Activated CD4-positive, alpha-beta T cell treated with anti-CD3 and anti-CD28 coated beads for 4 hours (primary cell): Measurements from ENCODE around the gene CCDC134.
A peak's percentile ranks its signal among the peaks of the same experiment; 100 is the strongest.
"Not testable (repeated sequence)": the region's sequence is repeated elsewhere in the genome, so short reads cannot be mapped to it uniquely, and the experiment has no call there.

Experiments used
- DNase-seq, 2 donors: peaks; one replicate each; pipeline ENCODE4 v3.0.0-alpha.2; 2020

Gene CCDC134

GRCh38 chr22:41826021-41826420, 25.5 kb downstream of the CCDC134 start:
- DNase-seq = no peak

- no peak for DNase-seq
These were observed 26.2 kb downstream of the CCDC134 start for GRCh38 chr22:41826430-41827383.

GRCh38 chr22:41827671-41828070, 27.2 kb downstream of the CCDC134 start:
- DNase-seq = no peak

GRCh38 chr22:41828516-41828915, 28.0 kb downstream of the CCDC134 start:
- DNase-seq = no peak

GRCh38 chr22:41830174-41830573, 29.7 kb downstream of the CCDC134 start:
- peak in 1 of 2 donors; percentile 15 for DNase-seq

GRCh38 chr22:41831383-41831782, 30.9 kb downstream of the CCDC134 start:
- no peak for DNase-seq

- DNase-seq = no peak
These were observed 31.5 kb downstream of the CCDC134 start for GRCh38 chr22:41831828-41832552.

GRCh38 chr22:41832553-41833368, 32.3 kb downstream of the CCDC134 start, which contains the start of gene SREBF2:
Gene SREBF2, plus strand, starts transcription at chr22:41833105. Its CDS starts 166 bp downstream, at chr22:41833271.
- DNase-seq = peak; percentile 99

- peak; percentile 40 to 51 for DNase-seq
These were observed 33.0 kb downstream of the CCDC134 start for GRCh38 chr22:41833369-41834004.

GRCh38 chr22:41834005-41834944, 33.8 kb downstream of the CCDC134 start:
- DNase-seq = no peak

GRCh38 chr22:41835462-41835861, 35.0 kb downstream of the CCDC134 start:
- not testable (repeated sequence) for DNase-seq

- no peak for DNase-seq
These were observed 36.1 kb downstream of the CCDC134 start for GRCh38 chr22:41836551-41836950.

- DNase-seq = no peak
These were observed 38.6 kb downstream of the CCDC134 start for GRCh38 chr22:41838842-41839618.

- no peak for DNase-seq
These were observed 39.7 kb downstream of the CCDC134 start for GRCh38 chr22:41840216-41840615.

- no peak for DNase-seq
These were observed 40.7 kb downstream of the CCDC134 start for GRCh38 chr22:41841085-41841712.

- DNase-seq = no peak
These were observed 42.8 kb downstream of the CCDC134 start for GRCh38 chr22:41842996-41843970.

GRCh38 chr22:41844036-41844435, 43.6 kb downstream of the CCDC134 start:
- DNase-seq = no peak

- DNase-seq = no peak
These were observed 44.0 kb downstream of the CCDC134 start for GRCh38 chr22:41844513-41844912.
